ENCODE measurements around the gene PSMC5.

Gene PSMC5

GRCh38 chr17:63820963-63821561, 6.2 kb upstream of the PSMC5 start:
- DNase-seq (ENCODE audit: low spot score): no peak

DNA sequence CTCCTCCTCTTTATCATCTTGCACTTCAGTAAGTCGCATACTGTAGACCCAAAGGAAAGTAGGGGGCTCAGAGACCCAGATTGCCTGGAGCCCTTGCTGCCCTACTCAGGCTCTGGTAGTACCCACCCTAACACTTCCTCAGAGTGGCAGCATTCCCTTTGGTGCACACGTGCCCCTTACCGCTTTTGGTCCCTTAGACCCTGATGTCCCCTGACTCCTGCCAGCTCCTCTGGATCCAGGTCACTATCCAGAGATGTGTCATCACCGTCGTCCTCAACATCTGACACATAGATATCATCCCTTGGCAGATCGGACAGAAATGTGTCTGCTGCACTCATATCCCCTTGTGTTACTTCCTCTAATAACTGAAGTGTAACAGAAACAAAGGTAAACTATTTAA, 5.4 kb upstream of the PSMC5 start:
- no peak for DNase-seq (ENCODE audit: low spot score)

DNA sequence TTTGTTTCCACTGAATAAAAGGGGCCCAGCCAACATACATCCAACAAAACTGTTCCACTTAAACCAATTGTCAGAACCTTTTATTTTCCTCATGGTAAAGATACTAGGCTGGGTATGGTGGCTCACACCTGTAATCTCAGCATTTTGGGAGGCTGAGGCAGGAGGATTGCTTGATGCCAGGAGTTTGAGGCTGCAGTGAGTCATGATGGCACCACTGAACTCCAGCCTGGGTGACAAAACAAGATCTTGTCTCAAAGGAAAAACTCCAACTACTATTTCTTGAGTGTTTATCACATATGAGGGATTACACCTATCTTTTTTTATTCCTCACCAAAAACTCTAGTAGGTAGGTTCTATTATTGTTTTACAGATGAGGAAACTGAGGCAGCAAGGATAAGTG, 4.7 kb upstream of the PSMC5 start:
- no peak for DNase-seq (ENCODE audit: low spot score)

- DNase-seq (ENCODE audit: low spot score): no peak
Measured at GRCh38 chr17:63823659-63824331, 3.4 kb upstream of the PSMC5 start.

DNA sequence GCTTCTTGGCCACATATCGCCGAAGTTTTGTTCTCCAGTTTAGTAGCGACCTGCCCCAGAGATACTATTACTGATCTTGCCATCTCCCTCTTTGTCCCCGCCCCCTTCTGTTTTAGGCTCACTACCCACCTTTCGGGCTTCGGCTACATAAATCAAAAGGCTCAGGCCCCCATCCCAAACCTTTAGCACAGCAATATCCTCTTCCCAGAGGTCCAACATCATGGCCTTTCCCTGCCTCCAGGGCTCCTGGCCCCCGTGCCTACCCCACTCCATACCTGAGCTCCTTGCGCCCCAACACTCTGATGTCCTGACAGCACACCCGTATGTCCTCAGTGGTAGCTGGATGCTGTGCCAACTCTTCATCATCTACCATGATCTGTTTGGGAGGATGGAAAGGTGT, 2.9 kb upstream of the PSMC5 start:
- no peak for DNase-seq (ENCODE audit: low spot score)

- DNase-seq (ENCODE audit: low spot score): no peak
Measured at GRCh38 chr17:63826468-63827001, 696 bp upstream of the PSMC5 start.

GRCh38 chr17:63827801-63828221, 580 bp downstream of the PSMC5 start:
- DNase-seq (ENCODE audit: low spot score): no peak

- DNase-seq (ENCODE audit: low spot score): no peak
Measured at GRCh38 chr17:63828936-63829335, 1.7 kb downstream of the PSMC5 start.

GRCh38 chr17:63830278-63830677, 3.0 kb downstream of the PSMC5 start:
- no peak for DNase-seq (ENCODE audit: low spot score)

GRCh38 chr17:63830904-63831491, 3.8 kb downstream of the PSMC5 start:
- no peak for DNase-seq (ENCODE audit: low spot score)

GRCh38 chr17:63831505-63831904, 4.3 kb downstream of the PSMC5 start:
- no peak for DNase-seq (ENCODE audit: low spot score)

GRCh38 chr17:63832014-63832413, 4.8 kb downstream of the PSMC5 start:
- DNase-seq (ENCODE audit: low spot score): no peak

- DNase-seq (ENCODE audit: low spot score): no peak
Measured at GRCh38 chr17:63832455-63832854, 5.2 kb downstream of the PSMC5 start.

GRCh38 chr17:63833026-63833740, 6.0 kb downstream of the PSMC5 start:
- no peak for DNase-seq (ENCODE audit: low spot score)

- no peak for DNase-seq (ENCODE audit: low spot score)
Measured at GRCh38 chr17:63833741-63834373, 6.6 kb downstream of the PSMC5 start.

DNA sequence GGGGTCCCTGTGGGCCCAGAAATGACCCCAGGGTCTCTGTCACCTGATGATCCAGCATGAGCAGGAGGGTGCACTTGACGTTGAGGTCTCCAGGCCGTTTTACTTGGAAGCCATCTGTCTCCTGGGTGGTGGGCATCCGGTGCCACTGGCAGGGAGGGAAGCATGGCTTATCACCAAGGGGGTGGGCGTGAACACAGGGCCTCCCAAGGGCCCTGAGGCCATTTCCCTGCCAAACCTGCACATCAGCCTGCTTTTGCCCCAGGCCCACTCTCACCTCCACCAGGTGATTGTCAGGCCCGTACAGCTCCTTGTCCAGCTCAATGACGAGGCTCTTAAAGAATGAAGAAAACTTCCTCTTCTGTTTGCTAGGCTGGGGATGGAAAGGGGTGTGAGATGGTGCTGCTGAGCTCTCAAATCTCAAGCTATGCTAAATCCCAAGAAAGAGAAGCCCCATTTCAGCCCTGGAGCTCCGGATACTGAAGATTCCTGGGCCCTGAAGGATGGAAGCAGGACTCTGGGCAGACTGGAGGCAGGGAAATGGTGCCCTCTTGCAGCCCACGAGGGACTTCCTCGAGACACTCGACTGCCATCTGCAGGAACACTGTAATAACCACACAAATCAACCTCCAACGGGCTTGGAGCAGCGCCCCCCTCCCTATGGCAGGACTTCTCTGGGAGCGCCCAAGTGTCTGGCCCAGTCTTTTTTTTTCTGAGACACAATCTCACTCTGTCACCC, 7.4 kb downstream of the PSMC5 start:
- peak; percentile 68 for DNase-seq (ENCODE audit: low spot score)

- DNase-seq (ENCODE audit: low spot score): no peak
Measured at GRCh38 chr17:63835167-63835720, 8.0 kb downstream of the PSMC5 start.

DNA sequence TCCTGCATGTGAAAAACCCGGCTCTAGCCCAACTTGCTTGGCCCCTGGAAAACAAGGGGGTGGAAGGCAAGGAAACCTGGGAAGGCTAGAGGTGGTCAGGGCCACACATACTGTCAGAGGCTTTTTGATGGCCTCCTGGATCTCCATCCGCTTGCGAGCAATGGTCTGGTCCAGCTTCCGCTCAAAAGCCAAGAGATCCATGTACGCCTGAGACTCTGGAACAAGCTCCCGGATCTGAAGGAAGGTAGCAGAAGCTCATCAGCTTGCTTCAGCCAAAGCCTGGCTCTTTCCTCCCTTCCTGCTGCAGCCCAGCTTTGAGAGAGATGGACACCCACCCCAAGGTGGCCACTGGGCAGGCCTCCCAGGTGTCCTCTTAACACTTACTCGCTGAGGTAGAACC, 9.6 kb downstream of the PSMC5 start:
- no peak for DNase-seq (ENCODE audit: low spot score)

DNA sequence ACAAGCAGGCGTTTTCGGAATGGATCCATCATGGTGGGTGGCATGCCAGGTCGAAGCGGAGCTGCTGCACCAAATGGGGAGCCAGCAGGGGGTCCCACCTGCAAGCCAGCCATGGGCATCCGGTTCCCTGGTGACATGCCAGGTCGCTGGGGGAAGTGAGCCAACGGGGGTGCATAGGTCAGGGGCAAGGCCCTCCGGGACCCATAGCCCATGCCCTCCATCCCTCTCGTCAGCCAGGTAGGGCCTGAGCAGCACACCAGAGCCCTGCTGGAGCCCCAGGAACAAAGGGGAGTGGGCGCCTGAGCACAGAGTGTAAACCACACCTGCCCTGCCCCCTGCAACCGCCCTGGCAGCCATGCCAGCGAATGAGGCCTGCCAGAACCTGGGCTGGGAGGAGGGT, 10.2 kb downstream of the PSMC5 start:
- no peak for DNase-seq (ENCODE audit: low spot score)

DNA sequence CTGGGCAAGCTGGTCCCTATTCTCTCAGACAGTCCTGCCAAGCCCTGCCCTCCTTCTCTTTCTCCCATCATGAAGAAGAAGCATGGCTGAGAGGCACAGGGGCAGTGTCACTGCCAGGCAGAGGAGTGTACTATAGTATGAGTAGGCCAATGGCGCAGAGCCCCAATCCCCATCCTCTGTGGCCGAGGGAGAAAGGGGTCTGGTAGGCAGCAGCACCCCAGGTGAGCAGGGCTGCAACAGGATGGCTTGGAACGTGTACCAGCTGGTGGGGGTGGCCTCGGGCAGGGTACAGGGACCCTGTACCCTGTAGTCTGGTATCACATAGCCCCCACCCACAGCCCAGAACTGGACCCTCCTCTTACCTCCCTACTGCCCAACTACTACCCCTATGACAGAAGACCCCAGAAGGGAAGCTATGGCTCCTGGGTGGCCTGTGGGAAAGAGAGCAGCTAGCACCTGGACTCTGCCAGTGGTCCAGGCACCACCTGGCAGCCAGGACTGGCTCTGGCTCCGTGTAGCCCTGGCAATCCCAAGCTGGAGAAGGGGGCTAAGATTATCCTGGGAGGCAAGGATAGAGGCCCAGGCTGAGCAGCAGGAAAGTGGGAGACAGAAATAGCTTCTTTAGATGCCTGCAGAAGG, 10.8 kb downstream of the PSMC5 start:
- DNase-seq (ENCODE audit: low spot score): no peak
